OCI-LY7 (cell line): ENCODE results near the gene CCL25.

Experiments
- EZH2phosphoT487 ChIP-seq: fragments of 200-600 bp; sonication (generic); IDR thresholded peaks from 2 replicates; pipeline ENCODE4 v1.6.1; 2018; ENCODE audit warnings: low read depth, borderline replicate concordance, mild to moderate bottlenecking, mixed run types, antibody characterized with exemption, low read length, moderate library complexity, mixed read lengths
- TF ChIP-seq, protein P1 (sequence below): fragments of 200-600 bp; sonication (generic); conservative IDR thresholded peaks from 2 replicates; pipeline ENCODE4 v1.5.1; 2014; ENCODE audit warnings: mild to moderate bottlenecking, antibody characterized with exemption, low read length, moderate library complexity, mixed read lengths

- TF ChIP-seq, protein P1, sequence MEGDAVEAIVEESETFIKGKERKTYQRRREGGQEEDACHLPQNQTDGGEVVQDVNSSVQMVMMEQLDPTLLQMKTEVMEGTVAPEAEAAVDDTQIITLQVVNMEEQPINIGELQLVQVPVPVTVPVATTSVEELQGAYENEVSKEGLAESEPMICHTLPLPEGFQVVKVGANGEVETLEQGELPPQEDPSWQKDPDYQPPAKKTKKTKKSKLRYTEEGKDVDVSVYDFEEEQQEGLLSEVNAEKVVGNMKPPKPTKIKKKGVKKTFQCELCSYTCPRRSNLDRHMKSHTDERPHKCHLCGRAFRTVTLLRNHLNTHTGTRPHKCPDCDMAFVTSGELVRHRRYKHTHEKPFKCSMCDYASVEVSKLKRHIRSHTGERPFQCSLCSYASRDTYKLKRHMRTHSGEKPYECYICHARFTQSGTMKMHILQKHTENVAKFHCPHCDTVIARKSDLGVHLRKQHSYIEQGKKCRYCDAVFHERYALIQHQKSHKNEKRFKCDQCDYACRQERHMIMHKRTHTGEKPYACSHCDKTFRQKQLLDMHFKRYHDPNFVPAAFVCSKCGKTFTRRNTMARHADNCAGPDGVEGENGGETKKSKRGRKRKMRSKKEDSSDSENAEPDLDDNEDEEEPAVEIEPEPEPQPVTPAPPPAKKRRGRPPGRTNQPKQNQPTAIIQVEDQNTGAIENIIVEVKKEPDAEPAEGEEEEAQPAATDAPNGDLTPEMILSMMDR = no peak
- no peak for TF ChIP-seq EZH2phosphoT487
Observed at GRCh38 chr19:8030960-8031359, 21.6 kb upstream of the CCL25 start.
